Measurements from ENCODE around the gene UBE2E3.

The UBE2E3 gene

DNA sequence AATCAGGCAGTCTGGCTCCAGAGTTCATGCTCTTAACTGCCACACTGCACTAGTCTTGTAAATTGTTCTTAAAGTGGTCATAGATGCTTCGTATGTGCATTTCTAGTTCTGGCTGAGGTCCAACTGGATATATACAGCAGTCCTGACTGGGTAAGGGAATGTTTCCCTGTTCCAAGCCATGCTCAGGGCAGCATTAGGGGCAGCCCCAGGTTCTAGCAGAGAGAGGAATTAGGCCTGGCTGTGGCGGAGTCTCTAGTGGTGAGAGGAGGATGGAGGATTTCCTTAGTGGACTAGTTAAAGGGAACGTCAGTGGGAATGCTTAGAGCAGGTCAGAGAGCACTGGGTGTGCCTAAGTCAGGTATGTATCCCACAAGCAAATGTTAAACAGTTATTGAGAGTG is 28.0 kb downstream of the UBE2E3 start:
- in situ Hi-C loops (cut with MboI; ENCODE audit: low pct_unique_long_range_greater_than_20kb, low sequenced_read_pairs, unreplicated experiment) = no loop called here
- DNase-seq (ENCODE audit: low spot score) = no peak
- TF ChIP-seq CTCF (IDR thresholded peaks at IDR 0.05; ENCODE audit: extremely low read depth, insufficient read depth, missing control alignments) = no peak

- no peak for TF ChIP-seq CTCF (IDR thresholded peaks at IDR 0.05; ENCODE audit: extremely low read depth, insufficient read depth, missing control alignments)
Measured at GRCh38 chr2:181021199-181021789, 40.9 kb downstream of the UBE2E3 start.

GRCh38 chr2:181022652-181023051 is 42.2 kb downstream of the UBE2E3 start:
- in situ Hi-C loops (cut with MboI; ENCODE audit: low pct_unique_long_range_greater_than_20kb, low sequenced_read_pairs, unreplicated experiment) = no loop called here
- DNase-seq (ENCODE audit: low spot score) = no peak
- TF ChIP-seq CTCF (IDR thresholded peaks at IDR 0.05; ENCODE audit: extremely low read depth, insufficient read depth, missing control alignments) = no peak

More at GRCh38 chr2:181021199-181021789, 40.9 kb downstream of the UBE2E3 start:
- in situ Hi-C loops (cut with MboI; ENCODE audit: low pct_unique_long_range_greater_than_20kb, low sequenced_read_pairs, unreplicated experiment) = no loop called here
- DNase-seq (ENCODE audit: low spot score) = no peak

DNA sequence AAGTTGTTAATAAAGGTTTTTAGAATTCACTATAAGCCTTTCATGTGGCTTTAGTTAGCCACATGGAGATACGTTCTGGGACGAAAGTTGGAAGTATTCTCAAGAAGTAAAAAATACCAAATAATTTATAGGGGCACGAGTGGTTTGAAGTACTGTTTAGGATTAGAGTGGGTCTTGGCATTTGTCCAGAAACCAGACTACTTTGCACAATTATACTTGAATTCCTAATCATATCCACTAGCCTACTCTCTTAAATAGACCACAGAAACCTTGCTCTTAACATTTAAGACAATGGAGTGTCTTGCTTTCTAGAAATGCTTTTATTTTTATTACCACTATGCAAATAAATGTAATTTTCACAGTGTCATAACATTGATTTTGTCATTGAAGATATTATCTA is 44.6 kb downstream of the UBE2E3 start:
- no peak for DNase-seq (ENCODE audit: low spot score)

DNA sequence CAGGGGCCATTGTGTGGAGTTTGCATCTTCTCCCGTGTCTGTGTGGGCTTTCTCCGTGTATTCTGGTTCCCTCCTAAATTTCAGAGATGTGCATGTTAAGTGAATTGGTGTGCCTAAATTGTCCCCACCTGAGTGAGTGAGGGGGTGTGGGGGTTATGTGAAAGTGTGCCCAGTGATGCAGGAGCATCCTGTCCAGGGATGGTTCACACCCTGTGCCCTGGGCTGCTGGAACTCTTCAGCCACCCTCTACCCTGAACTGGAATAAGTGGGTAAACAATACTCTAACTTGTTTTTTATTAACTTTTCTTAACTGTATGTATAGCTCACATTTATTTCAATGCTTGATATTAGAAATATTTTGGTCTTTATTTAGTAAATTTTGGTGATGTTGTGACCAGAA is 56.0 kb downstream of the UBE2E3 start:
- TF ChIP-seq CTCF (IDR thresholded peaks at IDR 0.05; ENCODE audit: extremely low read depth, insufficient read depth, missing control alignments) = no peak
- in situ Hi-C loops (cut with MboI; ENCODE audit: low pct_unique_long_range_greater_than_20kb, low sequenced_read_pairs, unreplicated experiment) = no loop called here
- DNase-seq (ENCODE audit: low spot score) = no peak

More for the DNA sequence above, 44.6 kb downstream of the UBE2E3 start:
- in situ Hi-C loops (cut with MboI; ENCODE audit: low pct_unique_long_range_greater_than_20kb, low sequenced_read_pairs, unreplicated experiment) = no loop called here
- TF ChIP-seq CTCF (IDR thresholded peaks at IDR 0.05; ENCODE audit: extremely low read depth, insufficient read depth, missing control alignments) = no peak

DNA sequence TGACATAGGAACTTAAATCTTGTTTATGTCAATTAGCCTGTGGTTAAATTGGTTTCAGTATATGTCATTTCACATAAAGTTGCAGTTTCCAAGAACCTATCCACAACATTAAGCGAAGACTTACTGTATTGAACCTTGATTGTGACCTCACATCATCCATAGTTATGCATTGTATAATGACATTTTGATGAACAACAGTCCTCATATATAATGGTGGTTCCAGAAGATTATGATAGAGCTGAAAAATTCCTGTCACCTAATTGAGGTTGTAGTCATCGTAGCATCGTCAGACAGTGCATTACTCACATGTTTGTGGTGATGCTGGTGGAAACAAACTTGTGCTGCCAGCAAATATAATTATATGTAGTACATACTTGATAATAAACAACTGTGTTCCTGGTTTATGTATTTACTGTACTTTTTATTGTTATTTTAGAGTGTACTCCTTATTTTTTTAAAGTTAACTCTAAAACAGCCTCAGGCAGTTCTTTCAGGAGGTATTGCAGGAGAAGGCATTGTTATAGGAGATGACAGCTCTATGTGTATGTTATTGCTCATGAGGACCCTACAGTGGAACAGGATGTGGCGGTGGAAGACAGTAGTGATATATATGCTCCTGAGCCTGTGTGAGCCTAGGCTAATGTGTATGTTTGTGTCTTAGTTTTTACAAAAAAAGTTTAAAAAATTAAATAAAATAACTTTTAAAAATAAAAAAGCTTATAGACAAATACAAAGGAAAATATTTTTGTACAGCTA is 56.6 kb downstream of the UBE2E3 start:
- no peak for TF ChIP-seq CTCF (IDR thresholded peaks at IDR 0.05; ENCODE audit: extremely low read depth, insufficient read depth, missing control alignments)
- DNase-seq (ENCODE audit: low spot score) = no peak
- in situ Hi-C loops (cut with MboI; ENCODE audit: low pct_unique_long_range_greater_than_20kb, low sequenced_read_pairs, unreplicated experiment) = no loop called here

Measured in GM13977 (cell line).